Mammary epithelial cell (primary cell): ENCODE results near the gene DOCK2.

Source experiments
- EZH2 ChIP-seq: IDR thresholded peaks from 2 replicates; pipeline ENCODE4 v1.6.1; 2012; ENCODE audit warnings: low read length, inconsistent platforms, borderline replicate concordance
- TF ChIP-seq, protein P1 (sequence below), 2 donors: IDR thresholded peaks in 1 of 2; conservative IDR thresholded peaks in 1 of 2; 2 replicates each; pipeline ENCODE4 v1.5.1; 2011 to 2012; ENCODE audit warnings: inconsistent platforms in 2 of 2, low read length in 2 of 2, mild to moderate bottlenecking in 2 of 2, control low read depth in 1 of 2, low read depth in 1 of 2; ENCODE audit not compliant: insufficient read depth in 1 of 2; ENCODE audit errors: extremely low read depth in 1 of 2

DNA sequence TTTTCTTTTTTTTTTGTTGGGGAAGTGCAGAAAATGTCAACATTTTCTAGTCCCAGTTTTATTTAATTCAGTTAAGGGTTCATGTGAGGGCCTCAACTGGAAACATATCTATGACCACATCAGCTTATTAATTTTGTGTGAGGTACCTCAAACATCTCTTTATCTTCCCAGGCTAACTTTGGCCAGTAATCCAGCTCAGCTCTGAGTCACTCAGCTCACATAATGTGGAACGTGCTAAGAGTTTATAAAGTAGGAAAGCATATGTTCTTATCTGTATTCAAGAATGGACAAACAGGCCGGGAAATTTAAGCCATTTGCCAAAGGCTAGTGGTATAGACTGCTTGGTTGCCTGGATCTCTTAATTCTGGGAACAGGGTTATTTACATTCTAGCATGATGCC, 224.9 kb downstream of the DOCK2 start:
- TF ChIP-seq, protein P1, sequence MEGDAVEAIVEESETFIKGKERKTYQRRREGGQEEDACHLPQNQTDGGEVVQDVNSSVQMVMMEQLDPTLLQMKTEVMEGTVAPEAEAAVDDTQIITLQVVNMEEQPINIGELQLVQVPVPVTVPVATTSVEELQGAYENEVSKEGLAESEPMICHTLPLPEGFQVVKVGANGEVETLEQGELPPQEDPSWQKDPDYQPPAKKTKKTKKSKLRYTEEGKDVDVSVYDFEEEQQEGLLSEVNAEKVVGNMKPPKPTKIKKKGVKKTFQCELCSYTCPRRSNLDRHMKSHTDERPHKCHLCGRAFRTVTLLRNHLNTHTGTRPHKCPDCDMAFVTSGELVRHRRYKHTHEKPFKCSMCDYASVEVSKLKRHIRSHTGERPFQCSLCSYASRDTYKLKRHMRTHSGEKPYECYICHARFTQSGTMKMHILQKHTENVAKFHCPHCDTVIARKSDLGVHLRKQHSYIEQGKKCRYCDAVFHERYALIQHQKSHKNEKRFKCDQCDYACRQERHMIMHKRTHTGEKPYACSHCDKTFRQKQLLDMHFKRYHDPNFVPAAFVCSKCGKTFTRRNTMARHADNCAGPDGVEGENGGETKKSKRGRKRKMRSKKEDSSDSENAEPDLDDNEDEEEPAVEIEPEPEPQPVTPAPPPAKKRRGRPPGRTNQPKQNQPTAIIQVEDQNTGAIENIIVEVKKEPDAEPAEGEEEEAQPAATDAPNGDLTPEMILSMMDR (conservative IDR thresholded peaks at IDR 0.05 in 1 of 2, IDR thresholded peaks at IDR 0.05 in 1 of 2; ENCODE audit: extremely low read depth in 1 of 2, insufficient read depth in 1 of 2, low read depth in 1 of 2, low read length in 2 of 2), result no peak
- TF ChIP-seq EZH2, result no peak
